ENCODE measurements around the gene ACADS. TPM values are rescaled to one million over a fixed set of nuclear protein-coding genes. Genes with fewer than 3 reads are reported as not detected.

The ACADS gene
- polyA plus RNA-seq, 2 of the 4 experiments (the other 2 are of a cell fraction): 7.9 to 9.3 TPM

GRCh38 chr12:120719072-120719471 is 6.6 kb upstream of the ACADS start:
- H3K4me1 ChIP-seq: peaks cover 13% of the 10 kb centered on the region
- no peak overlapping the region for H3K4me2 ChIP-seq
- H3K4me3 ChIP-seq: no peak overlapping the region
- no peak overlapping the region for H3K27ac ChIP-seq
- DNase-seq (ENCODE audit: low read depth in 1 of 2, low spot score in 1 of 2): no peak
- TF ChIP-seq EP300 (IDR thresholded peaks at IDR 0.05): no peak
- no peak for TF ChIP-seq NFE2L2 (conservative IDR thresholded peaks at IDR 0.05; ENCODE audit: low read length)
- no peak for TF ChIP-seq HEYL (CRISPR knock-in tag; IDR thresholded peaks at IDR 0.05)
- no peak for TF ChIP-seq HDAC2 (IDR thresholded peaks at IDR 0.05)
- no peak for TF ChIP-seq MAFK (IDR thresholded peaks at IDR 0.05; ENCODE audit: partially characterized antibody)
- TF ChIP-seq JUN (IDR thresholded peaks at IDR 0.05): no peak
- TF ChIP-seq CBX8 (IDR thresholded peaks at IDR 0.05): no peak
- TF ChIP-seq JUNB (IDR thresholded peaks at IDR 0.05): no peak
- no peak for TF ChIP-seq FOSL2 (IDR thresholded peaks at IDR 0.05)
- no peak for TF ChIP-seq FOSL2 (CRISPR knock-in tag; IDR thresholded peaks at IDR 0.05)
- no peak for TF ChIP-seq BHLHE40 (IDR thresholded peaks at IDR 0.05; ENCODE audit: low read depth, low read length)
- no peak for TF ChIP-seq NR3C1 (IDR thresholded peaks at IDR 0.05)
- no peak for TF ChIP-seq CEBPB (IDR thresholded peaks at IDR 0.05)
- no peak for TF ChIP-seq MYC (IDR thresholded peaks at IDR 0.05; ENCODE audit: borderline replicate concordance, low read length)
- TF ChIP-seq GATA3 (IDR thresholded peaks at IDR 0.05; ENCODE audit: borderline replicate concordance): no peak
- no peak for TF ChIP-seq SREBF2 (IDR thresholded peaks at IDR 0.05)
- TF ChIP-seq E2F6 (IDR thresholded peaks at IDR 0.05; ENCODE audit: borderline replicate concordance, low read depth): no peak
- no peak for TF ChIP-seq TP53 (CRISPR knock-in tag; IDR thresholded peaks at IDR 0.05)
- no peak for TF ChIP-seq MAZ (IDR thresholded peaks at IDR 0.05; ENCODE audit: borderline replicate concordance, low read depth, low read length)
- no peaks in the 10 kb centered on the region for H3K9me3 ChIP-seq
- CTCF ChIA-PET: interaction anchor here (1.9 to 2.2 kb wide), 2 partner anchors 72 to 136 kb away, joined by 8 to 11 read pairs; no protein-coding TSS in a partner anchor
- no peak for FAIRE-seq
- WGBS (ENCODE audit: missing lambda C conversion rate): 89% methylated on average over 2 of the region's 2 CpGs
- ATAC-seq: no peak
- POLR2A ChIA-PET: no interaction called here

DNA sequence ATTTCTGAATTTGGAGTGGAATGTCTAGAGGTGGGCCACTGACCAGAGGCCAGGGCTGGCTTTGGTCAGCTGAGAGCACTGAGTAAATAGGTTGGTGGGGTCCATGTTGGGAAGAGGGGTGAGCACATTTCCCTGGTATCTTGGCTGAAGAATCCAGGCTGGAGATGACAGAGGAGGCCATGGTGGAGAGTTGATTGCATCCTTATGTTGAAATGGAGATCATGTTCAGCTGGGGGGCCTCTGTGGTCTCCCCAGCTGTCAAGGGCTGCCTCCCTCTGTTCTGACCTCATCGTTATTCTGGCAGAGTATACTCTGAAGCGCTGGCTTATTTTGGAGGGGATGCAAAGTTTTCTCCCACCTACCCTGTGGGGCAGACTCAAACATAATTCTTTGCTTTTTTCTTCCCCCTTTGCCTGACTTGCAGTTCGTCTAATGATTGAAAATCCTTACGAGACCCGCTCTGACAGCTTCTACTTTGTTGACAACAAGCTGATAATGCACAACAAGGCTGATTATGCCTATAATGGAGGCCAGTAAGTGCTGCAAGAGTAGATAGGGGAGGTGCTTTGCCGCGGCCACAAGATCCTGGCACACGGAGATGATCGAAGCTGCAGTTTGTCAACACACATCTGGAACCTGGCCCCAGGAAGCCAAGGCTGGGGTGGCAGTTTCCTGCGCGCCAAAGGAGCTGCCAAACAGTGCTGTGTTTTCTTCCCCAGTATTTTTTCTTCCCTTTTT is 6.0 kb upstream of the ACADS start:
- H3K27ac ChIP-seq: no peak overlapping the region
- CTCF ChIA-PET: interaction anchor here (1.5 to 2.2 kb wide), 6 partner anchors 9 to 252 kb away, joined by 3 to 11 read pairs (median 8); partner anchors contain the start of gene UNC119B
- WGBS (ENCODE audit: missing lambda C conversion rate): 95% methylated on average over 11 of the region's 11 CpGs
- ATAC-seq (no peak), FAIRE-seq (no peak), DNase-seq (ENCODE audit: low read depth in 1 of 2, low spot score in 1 of 2) (no peak)
- TF ChIP-seq, protein P1, sequence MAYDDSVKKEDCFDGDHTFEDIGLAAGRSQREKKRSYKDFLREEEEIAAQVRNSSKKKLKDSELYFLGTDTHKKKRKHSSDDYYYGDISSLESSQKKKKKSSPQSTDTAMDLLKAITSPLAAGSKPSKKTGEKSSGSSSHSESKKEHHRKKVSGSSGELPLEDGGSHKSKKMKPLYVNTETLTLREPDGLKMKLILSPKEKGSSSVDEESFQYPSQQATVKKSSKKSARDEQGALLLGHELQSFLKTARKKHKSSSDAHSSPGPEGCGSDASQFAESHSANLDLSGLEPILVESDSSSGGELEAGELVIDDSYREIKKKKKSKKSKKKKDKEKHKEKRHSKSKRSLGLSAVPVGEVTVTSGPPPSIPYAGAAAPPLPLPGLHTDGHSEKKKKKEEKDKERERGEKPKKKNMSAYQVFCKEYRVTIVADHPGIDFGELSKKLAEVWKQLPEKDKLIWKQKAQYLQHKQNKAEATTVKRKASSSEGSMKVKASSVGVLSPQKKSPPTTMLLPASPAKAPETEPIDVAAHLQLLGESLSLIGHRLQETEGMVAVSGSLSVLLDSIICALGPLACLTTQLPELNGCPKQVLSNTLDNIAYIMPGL (CRISPR knock-in tag; IDR thresholded peaks at IDR 0.05; ENCODE audit: borderline replicate concordance): no peak
- TF ChIP-seq USF2 (IDR thresholded peaks at IDR 0.05) (no peak), KDM5A (IDR thresholded peaks at IDR 0.05) (no peak), MYC (IDR thresholded peaks at IDR 0.05; ENCODE audit: borderline replicate concordance, low read length) (no peak), HOXB5 (CRISPR knock-in tag; IDR thresholded peaks at IDR 0.05) (no peak), CBX8 (IDR thresholded peaks at IDR 0.05) (no peak), HDAC2 (IDR thresholded peaks at IDR 0.05) (no peak)
- H3K4me1 ChIP-seq: peaks cover 13% of the 10 kb centered on the region
- H3K4me3 ChIP-seq: no peak overlapping the region
- no peak overlapping the region for H3K4me2 ChIP-seq
- POLR2A ChIA-PET: no interaction called here
- H3K9me3 ChIP-seq: no peaks in the 10 kb centered on the region

Measured in A549 (cell line).